NCI-H446 (cell line): ENCODE measurements around the gene BTBD1.

Source experiments
- DNase-seq, 2 experiments: peaks; one replicate each; lab custom pipeline; 2025; lab: John Stamatoyannopoulos, UW

The BTBD1 gene

GRCh38 chr15:82993144-82993543, 73.9 kb downstream of the BTBD1 start:
- DNase-seq: no peak

GRCh38 chr15:82992436-82992998, 74.5 kb downstream of the BTBD1 start:
- DNase-seq: no peak

DNA sequence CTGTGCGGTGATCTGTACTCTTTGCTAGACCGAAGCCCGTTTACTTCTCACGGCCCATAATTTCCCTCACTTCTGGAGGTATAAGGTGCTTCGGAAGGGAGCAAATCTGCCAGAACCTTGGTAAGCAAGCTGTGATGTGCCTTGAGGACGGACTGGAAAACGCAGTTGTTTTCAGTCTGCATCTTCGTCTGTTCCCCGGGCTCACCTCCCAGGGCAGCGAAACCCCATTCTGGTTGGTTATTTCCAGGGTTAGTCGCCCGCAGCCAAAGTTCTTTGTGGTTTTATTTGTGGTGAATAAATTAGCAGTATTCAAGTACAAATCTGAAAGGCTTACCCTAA, 80.6 kb downstream of the BTBD1 start:
- DNase-seq: no peak

- peak; percentile 89 to 97 for DNase-seq
Measured at GRCh38 chr15:82985688-82986441, 81.2 kb downstream of the BTBD1 start, which contains the start of gene RAMAC. TSS of gene RAMAC (plus strand) at chr15:82986210. CDS start at chr15:82989019, 2,809 bp downstream.

DNA sequence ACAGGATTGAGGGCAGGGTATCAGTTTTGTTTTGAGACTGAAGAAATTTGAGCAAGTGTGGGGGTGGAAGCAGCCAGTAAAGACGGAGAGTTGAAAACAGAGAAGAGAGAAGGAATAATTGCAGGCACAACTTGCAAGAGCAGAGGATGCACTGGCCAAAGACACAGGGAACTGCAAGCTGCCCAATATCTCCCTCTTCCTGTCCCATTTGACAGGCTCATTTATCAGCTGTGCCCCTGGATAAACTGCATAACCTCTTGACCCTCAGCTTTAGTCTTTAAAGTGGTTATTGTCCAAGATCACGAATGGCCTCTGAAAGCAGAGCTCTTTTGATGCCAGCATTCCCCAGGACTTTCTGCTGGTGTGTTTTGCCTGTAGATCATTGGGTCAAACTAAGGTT, 86.1 kb downstream of the BTBD1 start:
- no peak for DNase-seq

- DNase-seq: no peak
Measured at GRCh38 chr15:82979726-82980125, 87.3 kb downstream of the BTBD1 start.

GRCh38 chr15:82978438-82978837, 88.6 kb downstream of the BTBD1 start:
- DNase-seq: no peak

DNA sequence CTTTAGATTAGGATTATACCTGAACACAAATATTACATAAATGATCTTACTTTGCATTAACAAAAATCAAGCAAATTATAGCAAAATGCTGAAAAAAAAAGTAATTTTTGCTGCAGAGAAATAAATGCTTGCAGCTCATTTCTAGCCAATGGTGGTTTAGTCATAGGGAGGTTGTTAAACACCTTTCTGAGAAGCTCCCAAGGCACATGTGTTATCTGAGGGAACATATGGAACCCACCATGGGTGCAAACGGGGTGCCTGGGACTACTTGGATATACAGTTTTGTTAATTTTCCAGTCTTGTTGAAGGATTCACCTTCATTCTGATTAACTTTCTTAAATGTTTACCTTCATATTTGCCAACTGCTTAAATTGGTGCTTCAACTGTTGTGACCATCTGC, 90.0 kb downstream of the BTBD1 start:
- DNase-seq: no peak

DNA sequence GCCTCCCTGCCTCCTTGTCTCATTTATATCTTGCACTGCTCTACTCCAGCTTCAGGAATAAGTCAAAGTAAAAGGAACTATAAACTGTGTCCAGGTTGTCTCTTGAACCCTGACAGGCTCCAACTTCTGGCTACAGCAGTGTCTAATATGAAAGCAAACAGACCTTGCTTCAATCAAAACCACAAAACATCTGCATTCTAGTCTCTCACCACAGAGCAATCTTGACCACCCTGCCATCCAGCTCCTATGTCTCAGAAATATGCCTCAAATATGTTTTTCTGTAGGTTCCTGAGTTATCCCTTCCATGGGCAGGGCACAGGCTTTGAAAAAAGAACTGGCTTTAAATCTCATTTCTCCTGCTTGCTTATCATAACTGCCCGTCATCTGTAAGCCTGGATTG, 94.1 kb downstream of the BTBD1 start:
- no peak for DNase-seq

DNA sequence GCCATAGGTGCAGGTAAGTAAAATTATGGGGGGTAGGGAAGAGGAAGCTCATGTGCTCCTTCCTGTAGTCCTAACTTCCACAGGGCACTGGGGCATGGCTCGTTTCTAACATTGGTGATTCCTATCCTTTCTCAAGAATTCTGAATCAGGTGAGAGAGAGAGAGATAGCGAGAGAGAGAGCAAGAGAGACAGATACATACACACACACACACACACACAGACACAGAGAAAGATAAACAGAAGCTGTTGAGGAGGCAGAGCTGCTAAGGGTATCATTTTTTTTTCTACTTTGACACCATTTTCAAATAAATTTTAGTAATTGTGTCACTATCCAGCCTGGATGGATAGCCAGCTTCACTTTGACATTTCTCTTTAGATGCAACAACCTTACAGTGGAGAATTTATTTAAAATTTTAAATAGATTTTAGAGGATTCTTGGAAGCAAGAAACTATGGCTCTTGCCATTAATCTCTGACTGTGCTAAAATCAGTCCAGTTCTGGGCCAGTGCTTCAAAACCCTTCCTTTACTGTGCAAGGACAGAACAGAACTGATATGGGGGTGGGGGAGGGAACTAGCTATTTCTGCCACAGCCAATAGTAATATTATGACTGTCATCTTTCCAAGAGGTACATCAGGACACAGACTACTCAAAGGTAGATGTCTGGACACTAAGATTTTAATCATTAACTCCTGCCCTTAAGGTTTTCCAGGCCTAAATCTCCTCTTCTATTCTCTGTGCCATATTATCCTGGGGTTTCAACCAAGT, 95.7 kb downstream of the BTBD1 start:
- no peak for DNase-seq

DNA sequence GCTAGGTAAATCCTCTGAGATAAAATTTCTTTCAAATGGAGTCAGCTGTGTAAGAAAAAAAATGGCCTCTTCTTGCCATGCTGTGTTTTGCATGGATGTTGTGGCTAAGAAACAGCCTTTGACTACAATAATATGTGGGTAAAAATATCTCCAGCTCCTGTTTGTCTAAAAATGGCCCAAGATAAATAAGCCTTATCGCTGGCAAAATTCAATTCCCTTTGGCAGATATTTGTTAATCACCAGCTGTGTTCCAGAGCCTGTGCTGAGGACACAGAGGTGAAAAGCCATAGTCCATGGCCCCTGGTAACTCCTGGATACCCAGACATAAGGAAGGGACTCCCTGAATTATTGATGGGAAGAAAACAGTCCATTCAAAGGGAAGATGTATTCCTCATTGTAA, 96.4 kb downstream of the BTBD1 start:
- DNase-seq: no peak

GRCh38 chr15:82970078-82970686, 96.9 kb downstream of the BTBD1 start:
- DNase-seq: no peak

DNA sequence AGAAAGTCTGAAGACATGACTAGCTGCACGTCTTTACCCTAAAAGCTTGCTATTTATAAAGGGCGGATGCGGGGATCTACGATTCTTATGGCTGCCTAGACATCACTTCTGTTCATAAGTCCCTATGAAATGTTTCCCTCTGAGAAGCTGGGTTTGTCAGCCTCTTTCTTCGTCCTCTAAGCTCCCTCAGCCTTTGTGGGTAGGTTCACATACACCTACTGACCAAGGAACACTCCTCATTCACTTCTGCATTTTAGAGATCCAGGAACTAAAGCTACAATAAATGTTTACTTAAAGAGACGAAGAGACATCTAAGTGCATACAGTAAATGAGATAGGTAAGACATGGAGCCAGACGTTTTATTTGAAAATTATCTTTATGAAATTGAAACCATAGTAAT, 97.7 kb downstream of the BTBD1 start:
- DNase-seq: no peak

GRCh38 chr15:82968066-82968465, 99.0 kb downstream of the BTBD1 start:
- no peak for DNase-seq

DNA sequence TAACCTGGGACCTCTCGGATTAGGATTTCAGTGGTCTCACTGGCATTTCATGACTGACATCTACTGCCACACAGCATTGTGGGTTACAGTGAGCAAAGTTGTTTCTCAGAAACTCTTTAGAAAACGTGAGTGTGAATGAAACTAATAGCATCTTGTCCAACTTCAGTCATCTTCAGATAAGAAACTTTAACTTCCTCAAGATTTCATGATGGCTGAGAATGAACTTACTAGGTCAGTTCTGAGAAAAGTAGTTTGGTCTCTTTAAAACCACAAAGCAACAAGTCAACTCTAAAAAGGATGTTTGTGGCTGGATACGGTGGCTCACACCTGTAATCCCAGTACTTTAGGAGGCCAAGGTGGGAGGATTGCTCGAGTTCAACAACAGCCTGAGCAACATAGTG, 100.4 kb downstream of the BTBD1 start:
- no peak for DNase-seq
